Measurements from ENCODE around the gene LIMS2.

LIMS2 gene

DNA sequence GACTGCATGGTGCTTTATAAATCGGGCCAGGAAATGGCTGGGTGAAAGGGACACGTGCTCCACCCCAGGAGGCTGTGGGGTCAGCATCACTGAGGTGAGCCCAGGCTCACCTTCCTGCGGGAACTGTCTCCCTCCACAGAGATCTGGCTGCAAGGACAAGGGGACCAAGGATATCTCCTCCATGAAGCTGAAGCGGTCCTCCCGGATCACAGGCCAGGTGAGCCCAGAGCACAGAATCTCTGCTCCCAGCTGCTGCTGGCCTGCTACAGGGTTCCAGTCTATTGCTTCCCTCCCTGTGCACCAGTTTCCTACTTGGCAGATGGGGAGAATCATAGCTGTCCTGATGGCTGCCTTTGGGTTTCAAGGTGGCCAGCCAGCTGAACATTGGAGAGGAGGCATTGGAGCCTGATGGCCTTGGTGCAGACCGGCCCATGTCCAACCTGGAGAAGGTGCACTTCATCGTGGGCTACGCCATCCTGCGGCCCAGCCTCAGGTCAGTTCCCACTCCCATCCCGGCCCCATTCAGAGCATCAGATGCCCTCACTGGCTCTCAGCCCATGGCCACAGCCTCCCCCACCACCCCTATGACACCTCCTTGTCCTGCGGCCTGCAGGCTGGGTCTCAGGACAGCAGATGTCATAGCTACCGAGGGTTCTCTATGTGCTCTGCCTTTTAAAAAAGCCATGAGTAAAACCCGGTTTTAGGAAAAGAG lies 63.1 kb downstream of the LIMS2 start:
- DNase-seq, result peak; percentile 12
- Mint-ChIP-seq H3K27me3 (no peaks in the 10 kb centered on the region), H3K4me3 (no peak overlapping the region), H3K27ac (no peak overlapping the region), H3K4me1 (ENCODE audit: low read depth) (peaks cover 10% of the 10 kb centered on the region), H3K9me3 (peaks cover 10% of the 10 kb centered on the region), H3K36me3 (ENCODE audit: low read depth) (no peaks in the 10 kb centered on the region)

DNA sequence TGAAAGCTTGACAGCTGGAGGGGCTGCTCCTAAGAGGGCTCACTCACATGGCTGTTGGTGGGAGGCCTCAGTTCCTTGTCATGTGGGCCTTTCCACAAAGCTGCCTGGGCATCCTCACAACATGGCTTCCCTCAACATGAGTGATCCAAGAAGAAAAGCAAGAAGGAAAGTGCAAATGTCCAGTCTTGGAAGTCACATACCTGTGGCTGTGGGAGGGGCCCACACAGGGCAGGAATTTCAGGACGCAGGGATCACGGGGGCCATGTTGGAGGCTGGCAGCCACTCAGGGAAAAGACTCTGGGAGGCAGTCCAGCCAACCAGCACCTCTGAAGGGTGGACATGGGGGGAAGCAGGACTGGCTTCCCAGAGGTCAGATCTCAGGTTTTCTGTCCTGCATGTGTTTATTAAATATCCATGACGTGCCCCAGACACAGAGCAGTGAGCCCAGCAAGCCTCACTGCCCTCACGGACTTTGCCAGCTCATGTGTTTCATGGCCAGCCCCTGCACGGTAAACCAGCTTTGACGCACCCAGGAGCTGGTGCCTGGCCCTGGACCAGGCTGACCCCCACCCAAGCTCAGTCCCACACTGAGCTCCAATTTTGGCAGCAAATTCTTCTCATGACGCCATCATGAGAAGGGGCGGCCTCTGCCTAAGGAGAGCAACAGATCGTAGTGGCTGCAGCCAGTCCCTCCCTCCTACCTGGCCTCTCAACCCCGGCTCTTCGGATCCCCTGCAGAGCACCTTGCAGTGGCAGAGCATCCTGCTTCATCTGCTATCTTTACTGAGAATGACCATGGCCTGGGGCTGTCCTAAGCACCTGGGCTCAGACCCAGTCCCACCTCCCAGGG lies 64.0 kb downstream of the LIMS2 start:
- no peak overlapping the region for H3K4me3 Mint-ChIP-seq
- no peaks in the 10 kb centered on the region for H3K27me3 Mint-ChIP-seq
- H3K4me1 Mint-ChIP-seq (ENCODE audit: low read depth), result peaks cover 7% of the 10 kb centered on the region
- peaks cover 10% of the 10 kb centered on the region for H3K9me3 Mint-ChIP-seq
- DNase-seq, result peak; percentile 19
- H3K27ac Mint-ChIP-seq, result no peak overlapping the region
- H3K36me3 Mint-ChIP-seq (ENCODE audit: low read depth), result no peaks in the 10 kb centered on the region

DNA sequence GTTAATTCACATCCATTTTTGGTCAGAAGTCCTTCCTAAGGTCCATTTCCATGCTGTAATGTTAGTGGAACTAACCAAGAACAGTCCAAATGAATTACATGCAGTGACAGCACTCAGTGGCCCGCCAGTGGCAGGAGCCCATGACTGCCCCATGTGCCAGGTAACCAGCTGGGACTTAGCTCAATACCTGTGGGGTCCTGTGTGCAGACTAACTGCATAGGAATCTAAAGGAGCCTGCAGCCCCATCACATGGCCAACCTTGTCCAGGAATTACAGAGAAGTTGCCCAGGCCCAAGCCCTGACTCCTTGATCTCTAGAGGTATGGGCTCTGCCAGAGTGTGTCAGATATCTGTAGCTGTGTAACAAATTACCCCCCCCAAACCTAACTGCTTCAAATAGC lies 64.8 kb downstream of the LIMS2 start:
- H3K27ac Mint-ChIP-seq, result no peak overlapping the region
- no peaks in the 10 kb centered on the region for H3K27me3 Mint-ChIP-seq
- H3K4me1 Mint-ChIP-seq (ENCODE audit: low read depth), result no peaks in the 10 kb centered on the region
- H3K9me3 Mint-ChIP-seq, result peaks cover 10% of the 10 kb centered on the region
- no peak overlapping the region for H3K4me3 Mint-ChIP-seq
- DNase-seq, result peak; percentile 24
- no peaks in the 10 kb centered on the region for H3K36me3 Mint-ChIP-seq (ENCODE audit: low read depth)

- H3K4me1 Mint-ChIP-seq (ENCODE audit: low read depth), result no peaks in the 10 kb centered on the region
- H3K36me3 Mint-ChIP-seq (ENCODE audit: low read depth), result no peaks in the 10 kb centered on the region
- peak; percentile 14 for DNase-seq
- H3K4me3 Mint-ChIP-seq, result no peak overlapping the region
- no peak overlapping the region for H3K27ac Mint-ChIP-seq
- peaks cover 10% of the 10 kb centered on the region for H3K9me3 Mint-ChIP-seq
- H3K27me3 Mint-ChIP-seq, result no peaks in the 10 kb centered on the region
Observed at GRCh38 chr2:127609818-127610217, 65.5 kb downstream of the LIMS2 start.

- Mint-ChIP-seq H3K9me3 (peaks cover 10% of the 10 kb centered on the region), H3K4me3 (no peak overlapping the region), H3K27ac (no peak overlapping the region), H3K4me1 (ENCODE audit: low read depth) (peaks cover 2% of the 10 kb centered on the region), H3K36me3 (ENCODE audit: low read depth) (no peaks in the 10 kb centered on the region), H3K27me3 (no peaks in the 10 kb centered on the region)
- peak; percentile 23 for DNase-seq
Observed at GRCh38 chr2:127609031-127609751, 66.1 kb downstream of the LIMS2 start.

- Mint-ChIP-seq H3K9me3 (peaks cover 8% of the 10 kb centered on the region), H3K4me1 (ENCODE audit: low read depth) (peaks cover 3% of the 10 kb centered on the region), H3K4me3 (no peak overlapping the region), H3K27me3 (no peaks in the 10 kb centered on the region), H3K36me3 (ENCODE audit: low read depth) (no peaks in the 10 kb centered on the region), H3K27ac (no peak overlapping the region)
- peak; percentile 20 for DNase-seq
Observed at GRCh38 chr2:127608061-127609030, 67.0 kb downstream of the LIMS2 start.

DNA sequence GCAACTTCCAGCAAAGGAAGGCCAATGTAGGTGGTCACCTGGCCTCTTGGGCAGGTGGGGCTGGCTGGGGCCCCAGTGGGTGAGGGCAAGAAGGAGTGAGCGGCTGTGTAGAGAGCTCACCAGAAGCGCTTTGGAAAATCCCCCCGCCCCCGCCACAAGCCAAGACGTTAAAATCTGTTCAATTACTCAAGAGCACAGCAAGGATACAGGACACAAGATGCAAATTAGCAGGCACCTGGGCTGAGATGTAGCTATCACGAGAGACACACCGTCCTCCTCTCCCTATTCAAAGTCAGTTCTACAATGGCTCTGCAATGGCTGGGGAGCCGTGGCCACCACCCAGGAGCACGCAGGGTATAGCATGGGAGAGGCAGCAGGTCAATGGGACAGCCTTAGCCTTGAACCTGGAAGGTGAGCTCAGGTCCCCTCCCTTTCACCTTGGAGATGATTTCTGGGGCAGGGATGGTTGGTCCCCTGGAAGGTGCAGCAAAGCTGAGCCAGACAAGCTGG lies 67.9 kb downstream of the LIMS2 start:
- no peak overlapping the region for H3K27ac Mint-ChIP-seq
- H3K36me3 Mint-ChIP-seq (ENCODE audit: low read depth), result no peaks in the 10 kb centered on the region
- no peak overlapping the region for H3K4me3 Mint-ChIP-seq
- peaks cover 3% of the 10 kb centered on the region for H3K4me1 Mint-ChIP-seq (ENCODE audit: low read depth)
- no peaks in the 10 kb centered on the region for H3K27me3 Mint-ChIP-seq
- peaks cover 3% of the 10 kb centered on the region for H3K9me3 Mint-ChIP-seq
- DNase-seq, result peak; percentile 20

GRCh38 chr2:127606625-127607398 lies 68.5 kb downstream of the LIMS2 start:
- Mint-ChIP-seq H3K4me1 (ENCODE audit: low read depth) (peaks cover 3% of the 10 kb centered on the region), H3K27me3 (no peaks in the 10 kb centered on the region), H3K9me3 (peaks cover 3% of the 10 kb centered on the region), H3K4me3 (no peak overlapping the region), H3K27ac (no peak overlapping the region), H3K36me3 (ENCODE audit: low read depth) (no peaks in the 10 kb centered on the region)
- DNase-seq, result peak; percentile 11

DNA sequence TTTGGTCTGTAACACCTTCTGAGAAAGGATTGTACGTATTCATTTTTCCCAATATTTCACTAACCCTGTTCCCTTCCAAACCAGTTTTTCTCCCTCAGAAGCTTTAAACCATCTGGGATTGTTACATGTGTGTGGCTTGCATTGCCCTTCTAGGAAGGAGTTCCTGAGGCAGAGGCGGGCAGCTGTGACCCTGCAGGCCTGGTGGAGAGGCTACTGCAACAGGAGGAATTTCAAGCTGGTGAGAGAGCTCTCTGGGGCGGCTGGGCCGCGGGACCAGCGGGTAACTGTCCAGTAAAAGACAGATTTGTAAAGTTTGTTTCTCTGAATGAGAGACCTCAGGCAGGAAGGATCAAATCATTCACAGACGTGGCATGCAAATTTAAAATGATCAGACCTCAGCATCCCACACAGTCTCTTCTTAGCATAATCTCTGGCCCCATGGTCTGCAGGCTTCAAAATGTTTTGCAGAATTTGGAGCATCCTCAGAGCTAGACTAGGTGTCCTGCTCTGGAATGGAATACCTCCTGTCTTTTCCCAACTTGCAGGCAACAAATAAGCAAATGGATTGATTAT lies 69.6 kb downstream of the LIMS2 start:
- Mint-ChIP-seq H3K36me3 (ENCODE audit: low read depth) (no peaks in the 10 kb centered on the region), H3K4me3 (no peak overlapping the region), H3K27me3 (no peaks in the 10 kb centered on the region), H3K27ac (no peak overlapping the region), H3K4me1 (ENCODE audit: low read depth) (peaks cover 3% of the 10 kb centered on the region), H3K9me3 (peaks cover under 1% of the 10 kb centered on the region)
- no peak for DNase-seq

DNA sequence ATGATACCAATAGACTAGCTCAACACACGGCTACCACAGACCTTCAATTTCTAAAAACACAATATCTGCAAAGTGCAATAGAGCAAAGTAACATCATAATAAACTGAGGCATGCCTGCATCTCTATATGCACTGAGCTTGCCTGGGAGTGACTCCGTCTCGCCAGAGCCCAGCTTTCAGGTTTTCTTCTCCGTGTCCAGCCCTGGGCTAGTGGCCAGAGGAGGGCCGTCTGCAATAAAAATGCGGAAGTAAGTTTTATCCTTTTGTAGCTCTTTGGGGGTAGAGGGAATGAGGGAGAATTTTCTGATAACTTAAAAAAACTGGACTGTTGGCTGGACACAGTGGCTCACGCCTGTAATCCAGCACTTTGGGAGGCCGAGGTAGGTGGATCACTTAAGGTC lies 70.3 kb downstream of the LIMS2 start:
- Mint-ChIP-seq H3K4me1 (ENCODE audit: low read depth) (peaks cover 3% of the 10 kb centered on the region), H3K9me3 (no peaks in the 10 kb centered on the region), H3K4me3 (no peak overlapping the region), H3K27me3 (no peaks in the 10 kb centered on the region), H3K27ac (no peak overlapping the region), H3K36me3 (ENCODE audit: low read depth) (no peaks in the 10 kb centered on the region)
- peak; percentile 0 for DNase-seq

- H3K27me3 Mint-ChIP-seq, result no peaks in the 10 kb centered on the region
- DNase-seq, result no peak
- no peak overlapping the region for H3K4me3 Mint-ChIP-seq
- H3K9me3 Mint-ChIP-seq, result no peaks in the 10 kb centered on the region
- H3K27ac Mint-ChIP-seq, result no peak overlapping the region
- H3K36me3 Mint-ChIP-seq (ENCODE audit: low read depth), result no peaks in the 10 kb centered on the region
- H3K4me1 Mint-ChIP-seq (ENCODE audit: low read depth), result peaks cover 1% of the 10 kb centered on the region
Observed at GRCh38 chr2:127599211-127599610, 76.1 kb downstream of the LIMS2 start.

- Mint-ChIP-seq H3K27me3 (no peaks in the 10 kb centered on the region), H3K9me3 (no peaks in the 10 kb centered on the region), H3K4me1 (ENCODE audit: low read depth) (no peaks in the 10 kb centered on the region), H3K36me3 (ENCODE audit: low read depth) (no peaks in the 10 kb centered on the region), H3K27ac (no peak overlapping the region), H3K4me3 (no peak overlapping the region)
- no peak for DNase-seq
Observed at GRCh38 chr2:127598711-127599110, 76.6 kb downstream of the LIMS2 start.

- H3K36me3 Mint-ChIP-seq (ENCODE audit: low read depth), result no peaks in the 10 kb centered on the region
- H3K4me1 Mint-ChIP-seq (ENCODE audit: low read depth), result no peaks in the 10 kb centered on the region
- no peak overlapping the region for H3K27ac Mint-ChIP-seq
- DNase-seq, result peak; percentile 6
- no peak overlapping the region for H3K4me3 Mint-ChIP-seq
- no peaks in the 10 kb centered on the region for H3K9me3 Mint-ChIP-seq
- H3K27me3 Mint-ChIP-seq, result no peaks in the 10 kb centered on the region
Observed at GRCh38 chr2:127597984-127598380, 77.3 kb downstream of the LIMS2 start.
